Right lobe of liver (tissue), 6 donors: ENCODE measurements around the gene GDI1. TPM values are rescaled to one million over a fixed set of nuclear protein-coding genes. Genes with fewer than 3 reads are reported as not detected.
A peak's percentile ranks its signal among the peaks of the same experiment; 100 is the strongest.

Experiments used
- ATAC-seq, 4 donors: fragments of 200-7000 bp; cut with Tn5 transposase; one replicate each; pipeline ENCODE4 v1.9.1; 2020; ENCODE audit warnings: mild to moderate bottlenecking in 4 of 4, moderate library complexity in 4 of 4
- DNase-seq, 3 donors: peaks; one replicate each; pipeline ENCODE4 v3.0.0-alpha.2; 2020
- H3K27ac ChIP-seq, 3 donors: fragments of 200-600 bp; one replicate each; pipeline ENCODE4 v1.8.0; 2022
- H3K27me3 ChIP-seq, 2 donors: fragments of 200-600 bp; one replicate each; pipeline ENCODE4 v1.8.0; 2022
- H3K36me3 ChIP-seq, 4 donors: fragments of 200-600 bp; sonication (generic) in 1 of 4; one replicate each; pipeline versions ENCODE4 v1.5.1 to v1.8.0; 2017 to 2022; ENCODE audit warnings: control low read depth in 1 of 4
- H3K4me1 ChIP-seq, 4 donors: fragments of 200-600 bp; sonication (generic) in 1 of 4; one replicate each; pipeline versions ENCODE4 v1.5.1 to v1.8.0; 2017 to 2022; ENCODE audit warnings: control low read depth in 1 of 4
- H3K4me3 ChIP-seq, 3 donors: fragments of 200-600 bp; one replicate each; pipeline ENCODE4 v1.8.0; 2022
- H3K9me3 ChIP-seq, 4 donors: fragments of 200-600 bp; sonication (generic) in 1 of 4; one replicate each; pipeline versions ENCODE4 v1.5.1 to v1.8.0; 2017 to 2022; ENCODE audit warnings: control low read depth in 1 of 4
- CTCF ChIP-seq, 4 donors: fragments of 200-600 bp in 3 of 4; fragments of 450-650 bp in 1 of 4; IDR thresholded peaks; one replicate each; pipeline versions ENCODE4 v1.5.1 to v1.8.0; 2016 to 2022; ENCODE audit warnings: antibody characterized with exemption in 4 of 4, mild to moderate bottlenecking in 2 of 4
- POLR2A ChIP-seq: fragments of 450-650 bp; IDR thresholded peaks from one replicate; pipeline ENCODE4 v1.6.1; 2017; ENCODE audit warnings: antibody characterized with exemption, mild to moderate bottlenecking
- WGBS: methylation state at CpG from one replicate; pipeline ENCODE4 v1.1.6; 2018; ENCODE audit warnings: low coverage, low lambda C conversion rate; ENCODE audit not compliant: insufficient coverage; ENCODE audit errors: missing lambda C conversion rate; 5-methylcytosine and 5-hydroxymethylcytosine counted together
- intact Hi-C, 2 donors: fragments of 100-400 bp; cut with DNase I; formaldehyde crosslinking; loops; one replicate each; pipeline versions ENCODE4 v1.11.2 to v1.14.1; 2022
- total RNA-seq, 6 experiments: library from RNA; depleted of rRNA in 2 of 6; stranded (reverse); fragments of >200 nt in 2 of 6; fragmentation: NEBNext Ultra II Directional in 3 of 6; extraction: Animal tissue kit (Norgen Biotek cat#: 25700) in 3 of 6; gene quantifications; one replicate each; pipeline versions ENCODE4 v1.1.0 to v1.2.4, GENCODE V29; 2016 to 2023
- donor health status: DM: no; HTN: yes; CAD: no.
- donor health status: DM: no; HTN: no; CAD: no.
- donor health status: DM: no; HTN: no; CAD: no.
- donor health status: DM: no; HTN: yes; CAD: no.
- donor health status: DM: no; HTN: yes; CAD: no.

Gene GDI1
- total RNA-seq, 6 experiments from 2014 or later, result 26.8 to 37.7 (median 30.9) TPM

GRCh38 chrX:154411981-154412340 lies 25.0 kb upstream of the GDI1 start:
- peak overlapping the region; percentile 78 to 88 (median 86) for H3K27ac ChIP-seq
- intact Hi-C loops, result no loop called here
- no peaks in the 10 kb centered on the region for H3K4me1 ChIP-seq
- 29% methylated on average over 11 of the region's 29 CpGs for WGBS
- TF ChIP-seq POLR2A (no peak), CTCF (IDR thresholded peaks at IDR 0.05) (no peak)
- no peaks in the 10 kb centered on the region for H3K9me3 ChIP-seq
- H3K36me3 ChIP-seq, result no peaks in the 10 kb centered on the region
- H3K4me3 ChIP-seq, result peak overlapping the region; percentile 52 to 72 (median 70)
- ATAC-seq (peak; percentile 73 to 81 (median 79)), DNase-seq (peak; percentile 73 to 77 (median 74))
- no peaks in the 10 kb centered on the region for H3K27me3 ChIP-seq

GRCh38 chrX:154412468-154412867 lies 24.5 kb upstream of the GDI1 start:
- Histone ChIP-seq H3K27me3 (no peaks in the 10 kb centered on the region), H3K4me3 (peak overlapping the region; percentile 52 to 72 (median 70)), H3K9me3 (no peaks in the 10 kb centered on the region), H3K36me3 (no peaks in the 10 kb centered on the region), H3K4me1 (no peaks in the 10 kb centered on the region), H3K27ac (peak overlapping the region; percentile 78 to 88 (median 86))
- no peak for TF ChIP-seq CTCF (IDR thresholded peaks at IDR 0.05)
- 20% methylated on average over 3 of the region's 4 CpGs for WGBS
- ATAC-seq, result peak in 3 of 4 donors; percentile 6 to 21 (median 7)
- intact Hi-C loops, result no loop called here
- DNase-seq, result no peak

GRCh38 chrX:154413142-154413541 lies 23.8 kb upstream of the GDI1 start:
- Histone ChIP-seq H3K4me1 (no peaks in the 10 kb centered on the region), H3K27ac (no peak overlapping the region), H3K27me3 (no peaks in the 10 kb centered on the region), H3K36me3 (no peaks in the 10 kb centered on the region), H3K4me3 (no peak overlapping the region), H3K9me3 (no peaks in the 10 kb centered on the region)
- DNase-seq (no peak), ATAC-seq (no peak)
- TF ChIP-seq POLR2A (no peak), CTCF (IDR thresholded peaks at IDR 0.05) (no peak)
- intact Hi-C loops, result no loop called here
- no CpG with 5 or more reads among the region's 8 CpGs for WGBS

GRCh38 chrX:154417157-154417556 lies 19.8 kb upstream of the GDI1 start:
- TF ChIP-seq CTCF (IDR thresholded peaks at IDR 0.05) (no peak), POLR2A (no peak)
- no peak for DNase-seq
- intact Hi-C loops, result no loop called here
- Histone ChIP-seq H3K27ac (no peak overlapping the region), H3K36me3 (no peaks in the 10 kb centered on the region), H3K27me3 (no peaks in the 10 kb centered on the region), H3K4me1 (no peaks in the 10 kb centered on the region), H3K9me3 (no peaks in the 10 kb centered on the region), H3K4me3 (no peak overlapping the region)
- ATAC-seq, result no peak
- 61% methylated on average over 7 of the region's 7 CpGs for WGBS

- H3K9me3 ChIP-seq, result no peaks in the 10 kb centered on the region
- ATAC-seq, result no peak
- TF ChIP-seq CTCF (IDR thresholded peaks at IDR 0.05) (no peak), POLR2A (no peak)
- H3K4me3 ChIP-seq, result no peak overlapping the region
- H3K27ac ChIP-seq, result no peak overlapping the region
- intact Hi-C loops, result no loop called here
- no peak for DNase-seq
- no peaks in the 10 kb centered on the region for H3K4me1 ChIP-seq
- no peaks in the 10 kb centered on the region for H3K36me3 ChIP-seq
- H3K27me3 ChIP-seq, result no peaks in the 10 kb centered on the region
- 83% methylated on average over 4 of the region's 8 CpGs for WGBS
These were observed 17.8 kb upstream of the GDI1 start for GRCh38 chrX:154419189-154419588.
